Right renal cortex interstitium (tissue), 3 donors: ENCODE data around the gene IRF2BP1. TPM values are rescaled to one million over a fixed set of nuclear protein-coding genes. Genes with fewer than 3 reads are reported as not detected.
"Not testable (repeated sequence)": the region's sequence is repeated elsewhere in the genome, so short reads cannot be mapped to it uniquely, and the experiment has no call there.

Source experiments
- DNase-seq, 3 donors: peaks; one replicate each; pipeline ENCODE4 v3.0.0-alpha.2; 2013; ENCODE audit warnings: low read depth in 3 of 3, low spot score in 2 of 3
- polyA plus RNA-seq, 3 donors: library from polyadenylated mRNA; unstranded; fragments of 120-200 nt; gene quantifications; one replicate each; pipeline ENCODE4 v1.2.1, GENCODE V29; 2013; ENCODE audit not compliant: insufficient read length in 3 of 3

IRF2BP1 gene
- polyA plus RNA-seq, 3 donors, result 14.0 to 18.6 (median 15.8) TPM

GRCh38 chr19:45882652-45883585 is 3.0 kb downstream of the IRF2BP1 start:
- DNase-seq, result no peak

GRCh38 chr19:45881909-45882528 is 3.9 kb downstream of the IRF2BP1 start:
- DNase-seq, result no peak

- DNase-seq, result no peak
Observed at GRCh38 chr19:45881082-45881908, 4.6 kb downstream of the IRF2BP1 start.

GRCh38 chr19:45879971-45880370 is 6.0 kb downstream of the IRF2BP1 start:
- no peak for DNase-seq

GRCh38 chr19:45879055-45879454 is 6.9 kb downstream of the IRF2BP1 start:
- no peak for DNase-seq

- no peak for DNase-seq
Observed at GRCh38 chr19:45878043-45878794, 7.7 kb downstream of the IRF2BP1 start.

- DNase-seq, result no peak
Observed at GRCh38 chr19:45876411-45877197, 9.3 kb downstream of the IRF2BP1 start.

- DNase-seq, result no peak
Observed at GRCh38 chr19:45876161-45876410, 9.9 kb downstream of the IRF2BP1 start.

- DNase-seq, result no peak
Observed at GRCh38 chr19:45874620-45874966, 11.3 kb downstream of the IRF2BP1 start.

- DNase-seq, result no peak
Observed at GRCh38 chr19:45873219-45873772, 12.6 kb downstream of the IRF2BP1 start.

GRCh38 chr19:45872095-45872919 is 13.6 kb downstream of the IRF2BP1 start:
- no peak for DNase-seq

GRCh38 chr19:45870798-45871197 is 15.1 kb downstream of the IRF2BP1 start:
- DNase-seq, result no peak

GRCh38 chr19:45867241-45867640 is 18.7 kb downstream of the IRF2BP1 start:
- not testable (repeated sequence) for DNase-seq

GRCh38 chr19:45866400-45867176 is 19.4 kb downstream of the IRF2BP1 start:
- no peak for DNase-seq

- DNase-seq, result no peak
Observed at GRCh38 chr19:45865269-45865948, 20.5 kb downstream of the IRF2BP1 start.

- no peak for DNase-seq
Observed at GRCh38 chr19:45864629-45865082, 21.3 kb downstream of the IRF2BP1 start.

- DNase-seq, result no peak
Observed at GRCh38 chr19:45863840-45864628, 21.9 kb downstream of the IRF2BP1 start, which contains the start of gene FOXA3. Gene FOXA3 (plus strand): TSS chr19:45864326. CDS start chr19:45864457, 131 bp downstream.
